Lower leg skin (tissue), 3 donors: ENCODE measurements around the gene CDK8.

Experiments used
- CTCF ChIP-seq, 3 donors: fragments of 450-650 bp; IDR thresholded peaks; one replicate each; pipeline ENCODE4 v1.5.1; 2016; ENCODE audit warnings: antibody characterized with exemption in 3 of 3, mild to moderate bottlenecking in 3 of 3, moderate library complexity in 2 of 3
- POLR2A ChIP-seq, 2 donors: fragments of 450-650 bp; IDR thresholded peaks; one replicate each; pipeline ENCODE4 v1.6.1; 2016 to 2017; ENCODE audit warnings: antibody characterized with exemption in 2 of 2, mild to moderate bottlenecking in 1 of 2, moderate library complexity in 1 of 2

GRCh38 chr13:26386026-26386425 is 132.1 kb downstream of the CDK8 start:
- TF ChIP-seq CTCF (IDR thresholded peaks at IDR 0.05) (no peak), POLR2A (IDR thresholded peaks at IDR 0.05) (no peak)
